C4-2B (cell line): Measurements from ENCODE around the gene CATSPERD.

Experiments used
- H3K27ac ChIP-seq: fragments of 450-650 bp; 2 replicates; pipeline ENCODE4 v1.5.1; 2017
- ZFX ChIP-seq: fragments of 450-650 bp; IDR thresholded peaks from 2 replicates; pipeline ENCODE4 v1.6.1; 2017
- TF ChIP-seq, protein P1 (sequence below): fragments of 450-650 bp; conservative IDR thresholded peaks from 2 replicates; pipeline ENCODE4 v1.5.1; 2017; ENCODE audit warnings: mild to moderate bottlenecking

The CATSPERD gene

GRCh38 chr19:5782322-5782721, 61.9 kb downstream of the CATSPERD start:
- TF ChIP-seq, protein P1, sequence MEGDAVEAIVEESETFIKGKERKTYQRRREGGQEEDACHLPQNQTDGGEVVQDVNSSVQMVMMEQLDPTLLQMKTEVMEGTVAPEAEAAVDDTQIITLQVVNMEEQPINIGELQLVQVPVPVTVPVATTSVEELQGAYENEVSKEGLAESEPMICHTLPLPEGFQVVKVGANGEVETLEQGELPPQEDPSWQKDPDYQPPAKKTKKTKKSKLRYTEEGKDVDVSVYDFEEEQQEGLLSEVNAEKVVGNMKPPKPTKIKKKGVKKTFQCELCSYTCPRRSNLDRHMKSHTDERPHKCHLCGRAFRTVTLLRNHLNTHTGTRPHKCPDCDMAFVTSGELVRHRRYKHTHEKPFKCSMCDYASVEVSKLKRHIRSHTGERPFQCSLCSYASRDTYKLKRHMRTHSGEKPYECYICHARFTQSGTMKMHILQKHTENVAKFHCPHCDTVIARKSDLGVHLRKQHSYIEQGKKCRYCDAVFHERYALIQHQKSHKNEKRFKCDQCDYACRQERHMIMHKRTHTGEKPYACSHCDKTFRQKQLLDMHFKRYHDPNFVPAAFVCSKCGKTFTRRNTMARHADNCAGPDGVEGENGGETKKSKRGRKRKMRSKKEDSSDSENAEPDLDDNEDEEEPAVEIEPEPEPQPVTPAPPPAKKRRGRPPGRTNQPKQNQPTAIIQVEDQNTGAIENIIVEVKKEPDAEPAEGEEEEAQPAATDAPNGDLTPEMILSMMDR = no peak
- TF ChIP-seq ZFX = no peak
- H3K27ac ChIP-seq = no peak overlapping the region

GRCh38 chr19:5782945-5783919, 62.8 kb downstream of the CATSPERD start:
- TF ChIP-seq, protein P1 = no peak
- no peak for TF ChIP-seq ZFX
- H3K27ac ChIP-seq = no peak overlapping the region

DNA sequence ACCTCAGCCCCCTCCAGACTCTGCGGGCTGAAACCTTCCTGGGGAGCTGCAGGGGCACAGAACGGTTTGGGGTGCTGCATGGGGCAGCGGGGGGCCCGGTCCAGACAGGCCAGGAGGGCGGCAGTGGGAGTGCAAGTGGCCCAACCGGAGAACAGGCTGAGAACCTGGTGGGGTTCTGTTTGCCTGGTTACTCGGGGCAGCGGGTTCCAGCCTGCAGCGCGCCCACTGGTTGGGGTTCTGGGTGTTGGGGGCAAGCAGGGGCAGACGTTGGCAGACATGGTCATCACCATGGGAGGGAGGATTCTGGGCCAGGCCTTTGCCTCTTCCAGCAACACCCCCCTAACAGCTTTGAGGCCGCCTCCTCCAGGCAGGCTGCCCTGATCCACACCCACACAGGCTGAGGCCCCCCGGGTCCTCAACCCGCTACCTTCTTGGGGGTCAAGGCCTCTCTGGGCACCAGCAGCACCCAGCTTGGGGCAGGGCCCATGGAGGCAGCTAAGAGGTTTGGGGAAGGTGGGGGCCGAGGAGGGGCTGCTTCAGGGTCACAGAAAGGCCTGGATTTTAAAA, 64.2 kb downstream of the CATSPERD start, which contains the start of gene PRR22:
Gene PRR22 (minus strand): TSS at position 166 of the 567 bp plus-strand sequence. CDS start 86 bp downstream, at position 80.
- no peak within 1 kb of the TSS for H3K27ac ChIP-seq
- TF ChIP-seq, protein P1 = no peak
- TF ChIP-seq ZFX = no peak

DNA sequence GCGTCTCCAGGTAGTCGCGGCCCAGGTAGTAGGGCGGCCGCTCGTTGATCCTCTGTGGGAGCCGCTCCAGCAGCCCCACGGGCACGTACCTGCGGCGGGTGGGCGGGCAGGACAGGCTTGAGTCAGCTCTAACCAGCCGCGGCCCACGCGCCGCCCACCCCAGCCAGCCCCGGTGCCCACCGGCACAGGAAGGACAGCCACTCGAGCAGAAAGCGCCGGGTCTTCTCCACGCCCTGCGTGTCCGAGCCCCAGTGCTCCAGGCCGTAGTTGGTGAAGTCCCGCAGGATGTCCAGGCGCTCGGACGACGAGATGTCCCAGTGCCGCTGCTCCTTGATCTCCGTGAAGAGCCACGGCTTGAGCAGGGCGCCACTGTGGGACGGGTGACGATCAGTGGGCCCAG, 65.0 kb downstream of the CATSPERD start:
- no peak overlapping the region for H3K27ac ChIP-seq
- TF ChIP-seq ZFX = no peak
- TF ChIP-seq, protein P1 = no peak

DNA sequence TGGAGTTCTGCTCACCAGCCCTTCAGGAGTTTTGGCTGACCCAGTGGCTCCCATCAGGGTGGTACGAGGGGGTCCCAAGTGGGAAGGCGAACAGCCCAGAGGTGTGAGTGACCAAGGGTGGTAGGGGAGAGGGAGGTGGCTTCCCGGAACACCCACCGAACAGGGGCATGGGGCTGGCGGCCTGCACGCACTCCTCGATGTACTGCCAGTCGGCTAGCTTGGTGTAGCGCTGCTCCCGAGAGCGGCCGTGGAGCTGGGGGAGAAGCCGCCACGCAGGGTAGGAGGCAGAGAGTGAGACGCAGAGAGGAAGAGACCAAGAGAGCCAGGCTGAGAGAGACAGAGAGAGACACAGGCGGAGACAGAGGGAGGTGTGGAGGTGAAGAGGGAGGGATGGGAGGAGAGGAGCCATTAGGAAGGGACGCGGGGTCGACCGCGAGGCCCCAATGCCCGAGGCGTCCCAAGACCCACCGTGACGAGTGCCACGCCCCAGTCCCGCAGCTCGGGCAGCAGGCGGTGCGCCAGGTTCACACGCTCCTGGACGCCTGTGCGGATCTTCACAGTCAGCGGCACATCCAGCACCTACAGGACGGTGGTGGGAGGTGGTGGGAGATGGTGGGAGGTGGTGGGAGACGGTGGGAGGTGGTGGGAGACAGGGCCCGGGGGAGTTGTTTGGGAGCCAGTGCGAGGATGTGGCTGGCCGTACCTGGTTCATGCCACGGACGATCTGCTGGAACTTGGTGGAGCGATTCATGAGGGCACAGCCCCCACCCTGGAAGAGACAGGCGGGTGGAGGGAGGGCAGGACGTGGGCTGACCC, 66.4 kb downstream of the CATSPERD start:
- no peak for TF ChIP-seq ZFX
- TF ChIP-seq, protein P1 = no peak
- no peak overlapping the region for H3K27ac ChIP-seq

GRCh38 chr19:5787409-5788182, 67.2 kb downstream of the CATSPERD start:
- no peak overlapping the region for H3K27ac ChIP-seq
- TF ChIP-seq ZFX = no peak
- TF ChIP-seq, protein P1 = no peak
